Central memory CD8-positive, alpha-beta T cell (primary cell): ENCODE measurements around the gene PCDHA1.
A peak's percentile ranks its signal among the peaks of the same experiment; 100 is the strongest.

ENCODE experiments used
- ATAC-seq: fragments of 150-1000 bp; cut with Tn5 transposase; replicated peaks from 2 replicates; pipeline ENCODE4 v1.10.0; 2022; ENCODE audit warnings: mild to moderate bottlenecking, moderate FRiP score, moderate number of reproducible peaks; ENCODE audit not compliant: poor library complexity, severe bottlenecking; ENCODE audit errors: extremely low read depth
- DNase-seq, 2 donors: peaks; one replicate each; pipeline ENCODE4 v3.0.0; 2021; ENCODE audit warnings: low spot score in 2 of 2
- H3K27ac Mint-ChIP-seq: one replicate; pipeline ENCODE4 v1.8.0; 2022; ENCODE audit warnings: low read depth, mild to moderate bottlenecking, moderate library complexity, mixed read lengths
- H3K27me3 Mint-ChIP-seq: one replicate; pipeline ENCODE4 v1.8.0; 2022; ENCODE audit warnings: mixed read lengths
- H3K36me3 Mint-ChIP-seq: one replicate; pipeline ENCODE4 v1.8.0; 2022; ENCODE audit warnings: mild to moderate bottlenecking, moderate library complexity, mixed read lengths; ENCODE audit not compliant: insufficient read depth
- H3K4me1 Mint-ChIP-seq: one replicate; pipeline ENCODE4 v1.8.0; 2022; ENCODE audit warnings: mixed read lengths
- H3K4me3 Mint-ChIP-seq: one replicate; pipeline ENCODE4 v1.8.0; 2022; ENCODE audit warnings: mild to moderate bottlenecking, moderate library complexity, mixed read lengths
- H3K9me3 Mint-ChIP-seq: one replicate; pipeline ENCODE4 v1.8.0; 2022; ENCODE audit warnings: mixed read lengths

PCDHA1 gene

DNA sequence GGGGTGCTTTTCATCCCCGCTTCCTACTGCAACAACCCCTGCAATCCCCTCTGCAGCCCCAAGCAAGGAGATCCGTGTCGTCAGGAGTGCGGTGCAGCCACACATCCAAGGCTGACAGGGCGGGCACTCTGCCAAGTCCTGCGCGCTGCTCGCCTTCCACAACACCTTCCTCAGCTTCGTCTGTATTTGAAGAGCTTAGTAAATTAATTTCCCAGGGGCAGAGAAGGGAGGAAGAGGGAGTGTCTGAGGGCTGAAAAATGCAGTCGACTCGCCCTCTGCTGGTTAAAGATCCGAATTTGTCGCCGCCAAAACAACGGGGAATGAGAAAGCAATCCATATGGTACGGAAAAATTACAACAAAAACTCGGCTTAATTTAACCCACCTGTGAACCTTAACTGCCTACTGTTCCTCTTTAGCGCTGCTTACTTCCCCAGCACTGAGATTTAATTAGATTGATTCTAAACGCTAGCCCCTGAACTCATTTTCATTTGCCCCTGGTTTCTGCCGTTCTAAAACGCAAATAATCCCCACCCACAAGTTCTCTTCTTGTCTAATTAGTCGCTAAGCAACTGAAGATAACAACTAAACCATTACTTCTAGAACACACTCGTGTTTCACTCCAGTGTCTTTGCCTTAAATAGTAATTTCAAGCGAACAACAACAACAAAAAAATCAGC, 254.3 kb downstream of the PCDHA1 start:
- no peaks in the 10 kb centered on the region for H3K9me3 Mint-ChIP-seq
- DNase-seq: no peak

DNA sequence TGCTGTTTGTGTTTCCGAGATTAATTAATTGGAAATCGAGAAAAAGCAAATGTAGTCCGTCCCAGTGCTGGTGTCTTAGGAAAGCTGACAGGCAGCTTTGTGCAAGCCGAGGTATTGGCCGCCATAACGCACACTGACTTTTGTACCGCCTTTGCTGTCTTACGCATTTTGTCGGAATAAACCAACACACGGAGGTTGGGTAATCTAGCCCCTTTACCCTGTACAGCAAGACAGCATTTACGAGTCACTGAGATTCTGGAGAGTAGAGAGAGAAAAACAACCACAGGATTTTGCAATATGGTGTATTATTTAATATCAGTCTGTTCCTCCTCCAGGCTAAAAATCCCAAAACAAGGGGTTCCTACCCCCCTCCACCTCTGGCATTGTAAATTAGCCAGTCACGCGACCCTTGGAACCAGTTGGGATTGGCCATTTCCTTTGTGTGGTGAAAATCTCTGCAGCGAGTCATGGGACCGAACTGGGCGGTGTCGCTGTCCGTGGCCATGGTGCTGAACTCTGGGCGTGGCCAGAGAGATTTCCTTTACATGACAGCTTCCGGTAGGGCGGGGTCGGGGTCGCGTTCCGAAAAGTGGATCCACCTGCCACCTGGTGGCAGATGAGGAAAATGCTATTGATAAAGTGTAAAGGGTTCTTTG, 255.0 kb downstream of the PCDHA1 start:
- ATAC-seq (no peak), DNase-seq (peak in 1 of 2 donors; percentile 41)
- H3K4me1 Mint-ChIP-seq: no peaks in the 10 kb centered on the region
- H3K4me3 Mint-ChIP-seq: no peak overlapping the region
- no peaks in the 10 kb centered on the region for H3K9me3 Mint-ChIP-seq
- no peak overlapping the region for H3K27ac Mint-ChIP-seq
- peaks cover 1% of the 10 kb centered on the region for H3K36me3 Mint-ChIP-seq
- H3K27me3 Mint-ChIP-seq: peaks cover 20% of the 10 kb centered on the region

More for the DNA sequence above, 254.3 kb downstream of the PCDHA1 start:
- Mint-ChIP-seq H3K27me3 (peaks cover 13% of the 10 kb centered on the region), H3K4me3 (no peak overlapping the region), H3K27ac (no peak overlapping the region), H3K36me3 (peaks cover 2% of the 10 kb centered on the region), H3K4me1 (no peaks in the 10 kb centered on the region)
- no peak for ATAC-seq

DNA sequence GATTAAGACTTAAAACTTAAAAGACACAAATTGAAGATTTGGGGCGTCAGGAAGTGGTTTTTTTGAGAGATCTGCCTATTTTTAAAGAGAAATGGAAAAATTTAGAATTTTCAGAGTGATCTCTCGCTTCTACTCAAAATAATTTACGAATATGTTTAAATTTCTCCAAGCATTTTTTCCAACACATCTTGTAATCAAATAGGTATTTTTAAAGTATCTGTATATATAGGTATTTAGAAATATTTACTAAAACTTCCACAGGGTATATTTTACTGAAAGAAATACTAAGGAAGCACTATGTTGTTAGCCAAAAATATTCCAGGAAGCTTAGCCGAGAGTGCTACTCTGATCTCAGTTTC, 255.5 kb downstream of the PCDHA1 start:
- Mint-ChIP-seq H3K36me3 (no peaks in the 10 kb centered on the region), H3K27me3 (peaks cover 20% of the 10 kb centered on the region), H3K9me3 (no peaks in the 10 kb centered on the region), H3K27ac (no peak overlapping the region), H3K4me1 (no peaks in the 10 kb centered on the region), H3K4me3 (no peak overlapping the region)
- ATAC-seq (no peak), DNase-seq (no peak)

- ATAC-seq: no peak
- Mint-ChIP-seq H3K4me1 (no peaks in the 10 kb centered on the region), H3K27me3 (peaks cover 23% of the 10 kb centered on the region)
Observed at GRCh38 chr5:141042555-141042954, 256.6 kb downstream of the PCDHA1 start.

DNA sequence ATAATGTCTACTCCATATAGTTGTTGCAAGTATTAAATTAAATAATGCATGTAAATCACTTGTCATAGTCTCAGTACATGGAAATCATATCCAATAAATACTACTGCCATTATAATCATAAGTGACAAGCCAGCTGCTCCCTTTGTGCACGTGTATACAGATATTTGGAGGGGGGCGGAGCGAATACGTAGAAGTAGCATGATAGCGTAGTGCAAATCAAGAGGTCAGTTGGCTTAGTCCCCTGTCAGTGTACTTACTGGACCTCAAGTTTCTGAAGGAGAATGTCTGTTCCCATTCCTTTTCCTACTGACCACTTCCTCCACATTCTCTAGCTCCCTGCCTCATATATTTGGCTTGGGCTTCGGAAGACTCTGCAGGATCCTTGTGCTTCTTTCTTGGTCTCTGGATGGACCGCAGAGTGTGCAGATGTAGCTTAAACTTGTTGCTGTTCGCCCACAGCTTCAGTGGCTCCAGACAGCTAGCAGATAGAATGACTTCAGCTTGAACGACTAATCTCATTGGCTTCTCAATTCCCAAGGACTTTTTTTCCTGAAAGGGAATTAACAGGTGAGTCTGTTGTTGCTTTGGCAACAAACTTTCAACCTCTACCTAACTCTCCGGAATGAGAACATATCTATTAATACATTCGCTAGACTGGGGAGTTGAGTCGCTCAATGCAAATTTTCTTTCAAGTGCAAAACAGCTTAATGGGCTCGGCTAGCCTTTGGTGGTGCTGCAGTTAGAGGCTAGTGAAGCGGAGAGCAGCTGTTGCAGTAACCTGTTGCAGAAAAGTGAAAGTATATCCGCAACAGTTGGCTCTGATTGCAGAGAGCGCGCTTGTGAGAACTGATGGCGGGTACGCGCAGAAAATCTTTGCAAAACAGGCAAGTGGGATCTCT, 264.9 kb downstream of the PCDHA1 start, which contains the start of gene PCDHB1:
PCDHB1 (plus strand) TSS at position 753 of the 899 bp plus-strand sequence; CDS start at position 850, 97 bp downstream.
- H3K4me3 Mint-ChIP-seq: peak within 1 kb of the TSS; percentile 59
- H3K4me1 Mint-ChIP-seq: peaks cover 6% of the 10 kb centered on the region
- H3K36me3 Mint-ChIP-seq: peaks cover 2% of the 10 kb centered on the region
- H3K27ac Mint-ChIP-seq: no peak within 1 kb of the TSS
- peaks cover 5% of the 10 kb centered on the region for H3K9me3 Mint-ChIP-seq
- no peak for DNase-seq
- H3K27me3 Mint-ChIP-seq: peaks cover 69% of the 10 kb centered on the region
- ATAC-seq: no peak

More at GRCh38 chr5:141042555-141042954, 256.6 kb downstream of the PCDHA1 start:
- Mint-ChIP-seq H3K9me3 (no peaks in the 10 kb centered on the region), H3K4me3 (no peak overlapping the region), H3K36me3 (no peaks in the 10 kb centered on the region), H3K27ac (no peak overlapping the region)
- no peak for DNase-seq

DNA sequence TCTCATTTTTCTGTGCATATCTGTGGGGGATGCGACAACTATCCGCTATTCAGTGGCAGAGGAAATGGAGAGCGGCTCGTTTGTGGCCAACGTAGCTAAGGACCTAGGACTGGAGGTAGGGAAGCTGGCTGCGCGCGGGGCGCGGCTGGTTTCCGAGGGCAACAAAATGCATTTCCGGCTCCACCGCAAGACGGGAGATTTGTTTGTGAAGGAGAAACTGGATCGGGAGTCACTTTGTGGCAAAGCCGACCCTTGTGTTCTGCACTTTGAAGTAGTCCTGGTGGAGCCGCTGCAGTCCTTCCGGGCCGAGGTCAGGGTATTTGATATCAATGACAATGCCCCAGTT, 265.6 kb downstream of the PCDHA1 start:
- no peak for ATAC-seq
- peaks cover 6% of the 10 kb centered on the region for H3K4me1 Mint-ChIP-seq
- DNase-seq: no peak
- peaks cover 5% of the 10 kb centered on the region for H3K9me3 Mint-ChIP-seq
- H3K36me3 Mint-ChIP-seq: peaks cover 2% of the 10 kb centered on the region
- H3K27me3 Mint-ChIP-seq: peaks cover 62% of the 10 kb centered on the region
- no peak overlapping the region for H3K27ac Mint-ChIP-seq
- peak overlapping the region; percentile 59 for H3K4me3 Mint-ChIP-seq
